ENCODE data around the gene TEAD4.

The TEAD4 gene

GRCh38 chr12:2940564-2940963 lies 18.6 kb upstream of the TEAD4 start:
- Histone ChIP-seq H2AFZ (ENCODE audit: low read depth) (no peak overlapping the region), H3K27me3 (ENCODE audit: insufficient read depth, low read depth) (no peaks in the 10 kb centered on the region), H3K27ac (no peak overlapping the region), H3K9ac (no peak overlapping the region), H3K4me3 (IDR thresholded peaks at IDR 0.05; ENCODE audit: insufficient read depth, low read depth, low read length) (no peak overlapping the region), H3K4me1 (ENCODE audit: low read depth, poor library complexity, severe bottlenecking) (no peaks in the 10 kb centered on the region), H3K4me2 (no peak overlapping the region), H3K79me2 (ENCODE audit: insufficient read depth, low read depth) (no peaks in the 10 kb centered on the region), H4K20me1 (ENCODE audit: insufficient read depth) (no peaks in the 10 kb centered on the region), H3K36me3 (ENCODE audit: insufficient read depth) (no peaks in the 10 kb centered on the region)
- TF ChIP-seq CTCF (conservative IDR thresholded peaks at IDR 0.05; ENCODE audit: low read depth, low read length): no peak

GRCh38 chr12:2941524-2941923 lies 17.7 kb upstream of the TEAD4 start:
- Histone ChIP-seq H3K9ac (no peak overlapping the region), H3K27me3 (ENCODE audit: insufficient read depth, low read depth) (no peaks in the 10 kb centered on the region), H4K20me1 (ENCODE audit: insufficient read depth) (no peaks in the 10 kb centered on the region), H3K4me1 (ENCODE audit: low read depth, poor library complexity, severe bottlenecking) (no peaks in the 10 kb centered on the region), H3K4me3 (IDR thresholded peaks at IDR 0.05; ENCODE audit: insufficient read depth, low read depth, low read length) (no peak overlapping the region), H3K36me3 (ENCODE audit: insufficient read depth) (no peaks in the 10 kb centered on the region), H3K27ac (no peak overlapping the region), H3K79me2 (ENCODE audit: insufficient read depth, low read depth) (no peaks in the 10 kb centered on the region), H2AFZ (ENCODE audit: low read depth) (no peak overlapping the region), H3K4me2 (no peak overlapping the region)
- TF ChIP-seq CTCF (conservative IDR thresholded peaks at IDR 0.05; ENCODE audit: low read depth, low read length): no peak

GRCh38 chr12:2944401-2945047 lies 14.7 kb upstream of the TEAD4 start:
- H2AFZ ChIP-seq (ENCODE audit: low read depth): no peak overlapping the region

GRCh38 chr12:2949411-2949810 lies 9.8 kb upstream of the TEAD4 start:
- H3K27ac ChIP-seq: no peak overlapping the region
- H3K4me2 ChIP-seq: no peak overlapping the region
- no peak for TF ChIP-seq CTCF (conservative IDR thresholded peaks at IDR 0.05; ENCODE audit: low read depth, low read length)
- H3K9ac ChIP-seq: no peak overlapping the region
- H2AFZ ChIP-seq (ENCODE audit: low read depth): no peak overlapping the region
- no peaks in the 10 kb centered on the region for H3K4me1 ChIP-seq (ENCODE audit: low read depth, poor library complexity, severe bottlenecking)
- no peaks in the 10 kb centered on the region for H3K79me2 ChIP-seq (ENCODE audit: insufficient read depth, low read depth)
- H4K20me1 ChIP-seq (ENCODE audit: insufficient read depth): no peaks in the 10 kb centered on the region
- no peak overlapping the region for H3K4me3 ChIP-seq (IDR thresholded peaks at IDR 0.05; ENCODE audit: insufficient read depth, low read depth, low read length)
- no peaks in the 10 kb centered on the region for H3K36me3 ChIP-seq (ENCODE audit: insufficient read depth)
- H3K27me3 ChIP-seq (ENCODE audit: insufficient read depth, low read depth): no peaks in the 10 kb centered on the region

More at GRCh38 chr12:2944401-2945047, 14.7 kb upstream of the TEAD4 start:
- peak; percentile 39 for TF ChIP-seq CTCF (conservative IDR thresholded peaks at IDR 0.05; ENCODE audit: low read depth, low read length)
- no peak overlapping the region for H3K9ac ChIP-seq
- H3K4me2 ChIP-seq: no peak overlapping the region
- no peaks in the 10 kb centered on the region for H4K20me1 ChIP-seq (ENCODE audit: insufficient read depth)
- no peaks in the 10 kb centered on the region for H3K36me3 ChIP-seq (ENCODE audit: insufficient read depth)
- no peaks in the 10 kb centered on the region for H3K4me1 ChIP-seq (ENCODE audit: low read depth, poor library complexity, severe bottlenecking)
- H3K79me2 ChIP-seq (ENCODE audit: insufficient read depth, low read depth): no peaks in the 10 kb centered on the region
- no peaks in the 10 kb centered on the region for H3K27me3 ChIP-seq (ENCODE audit: insufficient read depth, low read depth)
- no peak overlapping the region for H3K27ac ChIP-seq
- no peak overlapping the region for H3K4me3 ChIP-seq (IDR thresholded peaks at IDR 0.05; ENCODE audit: insufficient read depth, low read depth, low read length)

All from KMS-11 (cell line).